Adipocyte (in vitro differentiated cells): Measurements from ENCODE around the gene AMTN.
"Not testable (repeated sequence)": the region's sequence is repeated elsewhere in the genome, so short reads cannot be mapped to it uniquely, and the experiment has no call there.

Source experiments
- DNase-seq: peaks from one replicate; pipeline ENCODE4 v3.0.0-alpha.2; 2015; ENCODE audit warnings: low read depth
- H3K27me3 ChIP-seq: replicated peaks from 2 replicates; pipeline ENCODE4 v1.7.0; 2013; ENCODE audit warnings: mild to moderate bottlenecking, low read length, moderate library complexity; ENCODE audit not compliant: control insufficient read depth, insufficient read depth
- H3K36me3 ChIP-seq: 2 replicates; pipeline ENCODE4 v1.7.0; 2013; ENCODE audit warnings: low read length, mild to moderate bottlenecking, moderate library complexity; ENCODE audit not compliant: control insufficient read depth, insufficient read depth, severe bottlenecking
- H3K4me1 ChIP-seq: 2 replicates; pipeline ENCODE4 v1.7.0; 2013; ENCODE audit warnings: mild to moderate bottlenecking, low read length, moderate library complexity; ENCODE audit not compliant: control insufficient read depth, insufficient read depth
- H3K4me3 ChIP-seq: 2 replicates; pipeline ENCODE4 v1.7.0; 2013; ENCODE audit warnings: mild to moderate bottlenecking, low read length, moderate library complexity
- H3K9ac ChIP-seq: 2 replicates; pipeline ENCODE4 v1.7.0; 2013; ENCODE audit warnings: mild to moderate bottlenecking, low read length, moderate library complexity
- H3K9me3 ChIP-seq: 2 replicates; pipeline ENCODE4 v1.7.0; 2013; ENCODE audit warnings: mild to moderate bottlenecking, low read length, moderate library complexity; ENCODE audit not compliant: control insufficient read depth

Gene AMTN

GRCh38 chr4:70518716-70519115, 347 bp downstream of the AMTN start:
- H3K27me3 ChIP-seq = no peaks in the 10 kb centered on the region
- DNase-seq = peak; percentile 39
- H3K9me3 ChIP-seq = no peaks in the 10 kb centered on the region

GRCh38 chr4:70522626-70523025, 4.3 kb downstream of the AMTN start:
- H3K36me3 ChIP-seq = no peaks in the 10 kb centered on the region
- no peak overlapping the region for H3K9ac ChIP-seq
- DNase-seq = no peak
- no peaks in the 10 kb centered on the region for H3K4me1 ChIP-seq
- no peak overlapping the region for H3K4me3 ChIP-seq
- no peaks in the 10 kb centered on the region for H3K27me3 ChIP-seq
- no peaks in the 10 kb centered on the region for H3K9me3 ChIP-seq

More at GRCh38 chr4:70518716-70519115, 347 bp downstream of the AMTN start:
- Histone ChIP-seq H3K9ac (no peak overlapping the region), H3K36me3 (no peaks in the 10 kb centered on the region), H3K4me1 (no peaks in the 10 kb centered on the region), H3K4me3 (no peak overlapping the region)

- Histone ChIP-seq H3K27me3 (no peaks in the 10 kb centered on the region), H3K4me1 (no peaks in the 10 kb centered on the region), H3K9ac (no peak overlapping the region), H3K36me3 (no peaks in the 10 kb centered on the region), H3K9me3 (no peaks in the 10 kb centered on the region), H3K4me3 (no peak overlapping the region)
- no peak for DNase-seq
Observed at GRCh38 chr4:70530997-70531396, 12.6 kb downstream of the AMTN start.

- no peak for DNase-seq
- no peak overlapping the region for H3K4me3 ChIP-seq
- no peak overlapping the region for H3K9ac ChIP-seq
- no peaks in the 10 kb centered on the region for H3K27me3 ChIP-seq
- no peaks in the 10 kb centered on the region for H3K9me3 ChIP-seq
- H3K4me1 ChIP-seq = no peaks in the 10 kb centered on the region
- no peaks in the 10 kb centered on the region for H3K36me3 ChIP-seq
Observed at GRCh38 chr4:70531981-70532380, 13.6 kb downstream of the AMTN start.

- Histone ChIP-seq H3K9me3 (no peaks in the 10 kb centered on the region), H3K4me3 (no peak overlapping the region), H3K9ac (no peak overlapping the region), H3K27me3 (no peaks in the 10 kb centered on the region), H3K4me1 (no peaks in the 10 kb centered on the region), H3K36me3 (no peaks in the 10 kb centered on the region)
- no peak for DNase-seq
Observed at GRCh38 chr4:70533211-70533610, 14.8 kb downstream of the AMTN start.

- DNase-seq = no peak
- Histone ChIP-seq H3K4me3 (no peak overlapping the region), H3K9me3 (no peaks in the 10 kb centered on the region), H3K27me3 (no peaks in the 10 kb centered on the region), H3K9ac (no peak overlapping the region), H3K4me1 (no peaks in the 10 kb centered on the region), H3K36me3 (no peaks in the 10 kb centered on the region)
Observed at GRCh38 chr4:70533791-70534190, 15.4 kb downstream of the AMTN start.

GRCh38 chr4:70534886-70535285, 16.5 kb downstream of the AMTN start:
- H3K9ac ChIP-seq, DNase-seq, H3K4me3 ChIP-seq, H3K27me3 ChIP-seq, H3K9me3 ChIP-seq, H3K36me3 ChIP-seq, H3K4me1 ChIP-seq: not testable (repeated sequence)

GRCh38 chr4:70538869-70539268, 20.5 kb downstream of the AMTN start:
- H3K9me3 ChIP-seq = no peaks in the 10 kb centered on the region
- H3K4me3 ChIP-seq = no peak overlapping the region
- no peaks in the 10 kb centered on the region for H3K27me3 ChIP-seq
- no peak for DNase-seq
- H3K4me1 ChIP-seq = no peaks in the 10 kb centered on the region
- no peak overlapping the region for H3K9ac ChIP-seq
- no peaks in the 10 kb centered on the region for H3K36me3 ChIP-seq

GRCh38 chr4:70544279-70544868, 26.0 kb downstream of the AMTN start:
- DNase-seq = peak; percentile 61

GRCh38 chr4:70556856-70557255, 38.5 kb downstream of the AMTN start:
- no peaks in the 10 kb centered on the region for H3K36me3 ChIP-seq
- H3K9ac ChIP-seq = no peak overlapping the region
- H3K27me3 ChIP-seq = peaks cover 4% of the 10 kb centered on the region
- H3K4me1 ChIP-seq = no peaks in the 10 kb centered on the region
- H3K4me3 ChIP-seq = no peak overlapping the region
- DNase-seq = peak; percentile 10
- H3K9me3 ChIP-seq = peaks cover 6% of the 10 kb centered on the region

More at GRCh38 chr4:70544279-70544868, 26.0 kb downstream of the AMTN start:
- Histone ChIP-seq H3K9ac (no peak overlapping the region), H3K4me1 (no peaks in the 10 kb centered on the region), H3K27me3 (peaks cover 2% of the 10 kb centered on the region), H3K4me3 (no peak overlapping the region), H3K36me3 (no peaks in the 10 kb centered on the region), H3K9me3 (no peaks in the 10 kb centered on the region)

GRCh38 chr4:70559211-70559830, 41.0 kb downstream of the AMTN start:
- Histone ChIP-seq H3K9ac (no peak overlapping the region), H3K9me3 (no peaks in the 10 kb centered on the region), H3K27me3 (peaks cover 2% of the 10 kb centered on the region), H3K4me1 (no peaks in the 10 kb centered on the region), H3K4me3 (no peak overlapping the region), H3K36me3 (no peaks in the 10 kb centered on the region)
- DNase-seq = peak; percentile 81

GRCh38 chr4:70559924-70560323, 41.6 kb downstream of the AMTN start:
- Histone ChIP-seq H3K36me3 (no peaks in the 10 kb centered on the region), H3K4me3 (no peak overlapping the region), H3K4me1 (no peaks in the 10 kb centered on the region), H3K9me3 (no peaks in the 10 kb centered on the region), H3K27me3 (no peaks in the 10 kb centered on the region), H3K9ac (no peak overlapping the region)
- DNase-seq = no peak
